ENCODE results near the gene STIMATE. TPM values are rescaled to one million over a fixed set of nuclear protein-coding genes. Genes with fewer than 3 reads are reported as not detected.
A peak's percentile ranks its signal among the peaks of the same experiment; 100 is the strongest.

The STIMATE gene
- total RNA-seq, 1 experiment from 2014 or later, result 13.5 TPM

- POLR2A ChIA-PET, result no interaction called here
Measured at GRCh38 chr3:52854013-52854412, 43.3 kb downstream of the STIMATE start.

GRCh38 chr3:52852419-52852818 is 44.9 kb downstream of the STIMATE start:
- no peak for DNase-seq
- Mint-ChIP-seq H3K4me3 (ENCODE audit: unreplicated experiment) (no peak overlapping the region), H3K36me3 (ENCODE audit: insufficient read depth, unreplicated experiment) (peaks cover 6% of the 10 kb centered on the region), H3K4me1 (ENCODE audit: low read depth, unreplicated experiment) (peaks cover 11% of the 10 kb centered on the region), H3K27me3 (ENCODE audit: insufficient read depth, unreplicated experiment) (no peaks in the 10 kb centered on the region), H3K9me3 (ENCODE audit: unreplicated experiment) (no peaks in the 10 kb centered on the region), H3K27ac (ENCODE audit: unreplicated experiment) (no peak overlapping the region)
- no TSS peak for BruUV-seq (replicated peaks)
- Histone ChIP-seq H3K4me3 (ENCODE audit: low read depth, low read length) (no peak overlapping the region), H3K4me1 (no peaks in the 10 kb centered on the region), H3K36me3 (ENCODE audit: control insufficient read depth, insufficient read depth, low read length) (peaks cover 2% of the 10 kb centered on the region; the same call in 1 of the 2 replicates), H3K9me3 (no peaks in the 10 kb centered on the region), H3K27me3 (replicated peaks; ENCODE audit: control insufficient read depth, insufficient read depth, low read length) (no peaks in the 10 kb centered on the region)
- intact Hi-C loops (cut with micrococcal nuclease; ENCODE audit: unreplicated experiment), result loop anchor here (5.0 kb wide), 1 partner anchor 40 kb away; no protein-coding TSS in a partner anchor
- TF ChIP-seq CTCF (IDR thresholded peaks at IDR 0.05; ENCODE audit: insufficient read depth in 1 of 2, low read depth in 1 of 2, low read length in 1 of 2, severe bottlenecking in 1 of 2, unreplicated experiment in 1 of 2), result no peak
- ChIA-PET CTCF (interaction anchor here (1.0 kb wide), 1 partner anchor 23 kb away, joined by 4 read pairs; no protein-coding TSS in a partner anchor), POLR2A (interaction anchor here (0.6 kb wide), 1 partner anchor 78 kb away, joined by 3 read pairs; no protein-coding TSS in a partner anchor)

More at GRCh38 chr3:52854013-52854412, 43.3 kb downstream of the STIMATE start:
- no TSS peak for BruUV-seq (replicated peaks)
- no peak for DNase-seq
- H3K27me3 Mint-ChIP-seq (ENCODE audit: insufficient read depth, unreplicated experiment), result no peaks in the 10 kb centered on the region
- no peaks in the 10 kb centered on the region for H3K9me3 Mint-ChIP-seq (ENCODE audit: unreplicated experiment)
- no peak overlapping the region for H3K27ac Mint-ChIP-seq (ENCODE audit: unreplicated experiment)
- TF ChIP-seq CTCF (IDR thresholded peaks at IDR 0.05; ENCODE audit: insufficient read depth in 1 of 2, low read depth in 1 of 2, low read length in 1 of 2, severe bottlenecking in 1 of 2, unreplicated experiment in 1 of 2), result no peak
- Histone ChIP-seq H3K4me1 (no peaks in the 10 kb centered on the region), H3K27me3 (replicated peaks; ENCODE audit: control insufficient read depth, insufficient read depth, low read length) (no peaks in the 10 kb centered on the region), H3K4me3 (ENCODE audit: low read depth, low read length) (no peak overlapping the region), H3K36me3 (ENCODE audit: control insufficient read depth, insufficient read depth, low read length) (peaks cover 2% of the 10 kb centered on the region; the same call in 1 of the 2 replicates), H3K9me3 (no peaks in the 10 kb centered on the region)
- intact Hi-C loops (cut with micrococcal nuclease; ENCODE audit: unreplicated experiment), result loop anchor here (5.0 kb wide), 1 partner anchor 38 kb away; no protein-coding TSS in a partner anchor
- no peak overlapping the region for H3K4me3 Mint-ChIP-seq (ENCODE audit: unreplicated experiment)
- CTCF ChIA-PET, result no interaction called here
- peaks cover 6% of the 10 kb centered on the region for H3K36me3 Mint-ChIP-seq (ENCODE audit: insufficient read depth, unreplicated experiment)
- H3K4me1 Mint-ChIP-seq (ENCODE audit: low read depth, unreplicated experiment), result peaks cover 11% of the 10 kb centered on the region

GRCh38 chr3:52851348-52851747 is 46.0 kb downstream of the STIMATE start:
- Histone ChIP-seq H3K36me3 (ENCODE audit: control insufficient read depth, insufficient read depth, low read length) (peaks cover 2% of the 10 kb centered on the region; the same call in 1 of the 2 replicates), H3K4me1 (no peaks in the 10 kb centered on the region), H3K4me3 (ENCODE audit: low read depth, low read length) (no peak overlapping the region), H3K27me3 (replicated peaks; ENCODE audit: control insufficient read depth, insufficient read depth, low read length) (no peaks in the 10 kb centered on the region), H3K9me3 (no peaks in the 10 kb centered on the region)
- Mint-ChIP-seq H3K36me3 (ENCODE audit: insufficient read depth, unreplicated experiment) (peaks cover 6% of the 10 kb centered on the region), H3K27me3 (ENCODE audit: insufficient read depth, unreplicated experiment) (no peaks in the 10 kb centered on the region), H3K4me1 (ENCODE audit: low read depth, unreplicated experiment) (peaks cover 11% of the 10 kb centered on the region), H3K27ac (ENCODE audit: unreplicated experiment) (no peak overlapping the region), H3K9me3 (ENCODE audit: unreplicated experiment) (no peaks in the 10 kb centered on the region), H3K4me3 (ENCODE audit: unreplicated experiment) (no peak overlapping the region)
- DNase-seq, result peak; percentile 54 to 79
- ChIA-PET CTCF (interaction anchor here (0.6 to 1.5 kb wide), 4 partner anchors 28 to 259 kb away, joined by 3 to 4 read pairs (median 3); no protein-coding TSS in a partner anchor), POLR2A (no interaction called here)
- no TSS peak for BruUV-seq (replicated peaks)
- intact Hi-C loops (cut with micrococcal nuclease; ENCODE audit: unreplicated experiment), result loop anchor here (1.0 to 5.0 kb wide), 4 partner anchors 41 to 221 kb away; no protein-coding TSS in a partner anchor
- peak; percentile 64 to 80 for TF ChIP-seq CTCF (IDR thresholded peaks at IDR 0.05; ENCODE audit: insufficient read depth in 1 of 2, low read depth in 1 of 2, low read length in 1 of 2, severe bottlenecking in 1 of 2, unreplicated experiment in 1 of 2)
